Ovary (tissue), 3 donors: ENCODE measurements around the gene EIF4E1B.

Experiments used
- CTCF ChIP-seq, 3 donors: fragments of 450-650 bp in 2 of 3; fragments of 200-600 bp in 1 of 3; IDR thresholded peaks; one replicate each; pipeline versions ENCODE4 v1.5.1 to v1.8.0; 2016 to 2022; ENCODE audit warnings: antibody characterized with exemption in 3 of 3, mild to moderate bottlenecking in 1 of 3
- EP300 ChIP-seq: sonication (generic); formaldehyde crosslinking; IDR thresholded peaks from one replicate; pipeline ENCODE4 v1.6.1; 2017; ENCODE audit warnings: antibody characterized with exemption
- POLR2A ChIP-seq: fragments of 450-650 bp; IDR thresholded peaks from one replicate; pipeline ENCODE4 v1.6.1; 2017; ENCODE audit warnings: antibody characterized with exemption, mild to moderate bottlenecking, moderate library complexity
- donor health status: DM: no; HTN: no; CAD: no.

- TF ChIP-seq CTCF (IDR thresholded peaks at IDR 0.05) (no peak), EP300 (no peak), POLR2A (no peak)
Observed at GRCh38 chr5:176601901-176602482, 28.5 kb upstream of the EIF4E1B start.
